NCI-H187 (cell line): Measurements from ENCODE around the gene APOA1.
"Not testable (repeated sequence)": the region's sequence is repeated elsewhere in the genome, so short reads cannot be mapped to it uniquely, and the experiment has no call there.

Experiments used
- DNase-seq, 2 experiments: peaks; one replicate each; lab custom pipeline; 2025; lab: John Stamatoyannopoulos, UW

APOA1 gene

DNA sequence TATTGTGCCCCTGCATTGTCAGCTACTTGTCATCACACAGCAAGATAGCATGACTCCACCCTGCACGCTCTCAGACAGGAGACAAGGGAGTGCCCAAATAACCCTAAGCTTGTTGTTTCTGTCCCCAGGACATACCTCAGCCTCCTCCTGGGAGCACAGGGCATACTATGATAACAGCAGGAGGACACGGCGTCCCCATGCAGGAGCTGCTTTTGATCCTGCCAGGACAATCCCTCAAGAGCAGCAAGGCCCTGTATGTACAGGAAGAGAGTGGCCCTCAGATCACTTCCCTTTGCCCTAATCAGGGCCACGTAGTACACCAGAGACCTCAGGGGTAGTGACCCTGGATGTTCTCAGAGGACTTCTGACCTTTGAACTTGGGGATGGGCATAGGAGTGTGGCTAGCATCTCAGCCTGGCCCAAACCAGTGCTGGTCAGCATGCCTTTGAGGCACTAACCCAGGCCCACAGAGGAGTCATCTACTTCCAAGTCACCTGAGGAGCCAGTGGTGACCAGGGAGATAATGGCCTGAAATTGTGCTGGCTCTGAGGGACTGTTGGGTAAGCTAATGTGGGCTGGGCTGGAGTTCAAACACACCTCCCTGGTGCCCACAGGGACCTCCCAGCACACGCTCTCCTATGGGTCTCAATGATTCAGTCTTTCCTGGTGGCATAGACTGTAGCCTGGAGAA is 23.5 kb downstream of the APOA1 start:
- DNase-seq, result no peak

DNA sequence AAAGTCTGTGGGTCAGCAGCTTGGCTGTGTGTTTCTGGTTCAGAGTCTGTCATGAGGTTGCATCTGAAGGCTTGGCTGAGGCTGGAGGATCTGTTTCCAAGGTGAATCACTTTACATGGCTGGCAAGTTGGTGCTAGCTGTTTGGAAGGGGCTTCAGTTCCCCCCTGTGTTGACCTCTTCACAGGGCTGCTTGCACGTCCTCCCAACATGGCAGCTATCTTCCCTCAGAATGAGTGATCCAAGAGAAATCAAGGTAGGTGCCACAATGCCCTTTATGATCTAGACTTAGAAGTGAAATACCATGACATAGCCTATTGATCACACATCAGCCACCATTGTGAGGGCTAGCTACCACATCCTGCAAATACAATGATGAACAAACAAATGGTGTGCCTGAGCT is 24.3 kb downstream of the APOA1 start:
- DNase-seq, result no peak

DNA sequence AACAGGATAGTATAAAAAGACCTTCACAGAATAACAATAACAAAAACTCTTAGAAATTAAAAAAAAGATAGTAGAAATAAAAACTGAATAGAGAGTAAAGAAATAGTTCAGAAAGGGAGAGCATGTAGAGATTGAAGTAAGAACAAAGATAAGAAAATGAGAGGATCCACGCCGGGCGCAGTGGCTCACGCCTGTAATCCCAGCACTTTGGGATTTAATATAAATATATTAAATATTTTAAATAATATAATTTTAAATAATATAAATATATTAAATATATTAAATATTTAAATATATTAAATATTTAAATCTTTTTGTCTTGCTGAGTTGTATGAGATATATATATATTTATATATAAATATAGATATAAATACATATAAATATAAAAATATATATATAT is 25.3 kb downstream of the APOA1 start:
- DNase-seq, result no peak

DNA sequence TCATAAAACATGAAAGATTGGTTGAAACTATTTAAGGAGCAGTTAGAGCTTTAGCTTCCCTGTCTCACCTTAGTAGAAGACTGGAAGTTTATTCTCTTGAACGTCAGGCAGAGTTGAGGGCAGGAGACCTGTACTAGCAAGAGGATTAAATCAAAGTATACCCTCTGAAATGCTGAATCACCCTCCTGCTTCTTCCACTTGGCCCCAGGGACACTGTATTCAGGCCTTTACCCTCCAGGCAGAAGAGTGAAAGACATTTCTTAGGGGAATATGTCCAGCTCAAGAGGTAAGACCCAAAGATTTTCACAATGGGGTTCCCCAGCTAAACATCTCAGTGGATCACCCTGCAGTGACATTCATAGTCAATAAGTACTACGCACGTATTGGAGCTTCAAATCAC is 26.2 kb downstream of the APOA1 start:
- DNase-seq, result no peak

DNA sequence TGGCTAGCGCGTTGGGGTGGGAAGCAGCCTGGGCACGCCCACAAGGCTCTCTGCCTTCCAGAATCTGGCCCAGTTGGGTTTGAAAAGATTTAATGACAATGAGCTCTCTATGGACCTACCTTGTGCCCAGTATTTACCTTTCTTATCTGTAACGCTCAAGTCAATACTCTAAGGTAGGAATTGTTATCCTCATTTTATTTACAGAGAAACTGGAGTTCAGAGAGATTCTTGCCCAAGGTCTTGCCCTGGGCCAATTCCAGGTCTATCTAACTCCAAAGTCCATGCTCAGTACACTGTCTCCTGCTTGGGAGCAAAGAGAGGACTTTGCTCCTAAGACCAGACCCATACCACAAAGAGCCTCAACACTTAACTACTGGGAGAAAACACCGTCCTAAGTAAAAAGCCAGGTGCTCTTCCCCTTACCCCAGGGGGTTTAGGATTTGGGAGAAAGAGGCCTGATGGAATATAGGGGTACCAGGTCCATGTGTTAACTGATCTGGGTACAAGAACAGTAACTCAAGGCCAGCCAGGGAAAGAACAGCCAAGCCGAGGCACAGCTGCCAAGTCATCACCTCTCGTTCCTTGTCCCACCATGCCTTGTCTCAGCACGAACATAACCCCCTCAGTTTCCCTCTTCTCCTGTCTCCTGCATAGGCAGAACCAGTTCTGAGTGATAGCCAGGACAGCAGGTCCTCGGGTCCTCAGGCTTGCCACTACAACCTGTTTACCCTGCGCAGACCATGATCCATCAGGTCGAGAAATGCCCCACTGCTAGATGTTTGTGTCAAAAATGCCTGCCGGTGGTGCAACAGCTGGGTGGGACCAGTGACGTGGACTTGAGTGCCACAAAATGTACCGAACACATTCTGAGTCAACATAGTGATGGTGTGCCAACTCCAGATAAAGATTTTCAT is 28.9 kb downstream of the APOA1 start:
- DNase-seq, result no peak

DNA sequence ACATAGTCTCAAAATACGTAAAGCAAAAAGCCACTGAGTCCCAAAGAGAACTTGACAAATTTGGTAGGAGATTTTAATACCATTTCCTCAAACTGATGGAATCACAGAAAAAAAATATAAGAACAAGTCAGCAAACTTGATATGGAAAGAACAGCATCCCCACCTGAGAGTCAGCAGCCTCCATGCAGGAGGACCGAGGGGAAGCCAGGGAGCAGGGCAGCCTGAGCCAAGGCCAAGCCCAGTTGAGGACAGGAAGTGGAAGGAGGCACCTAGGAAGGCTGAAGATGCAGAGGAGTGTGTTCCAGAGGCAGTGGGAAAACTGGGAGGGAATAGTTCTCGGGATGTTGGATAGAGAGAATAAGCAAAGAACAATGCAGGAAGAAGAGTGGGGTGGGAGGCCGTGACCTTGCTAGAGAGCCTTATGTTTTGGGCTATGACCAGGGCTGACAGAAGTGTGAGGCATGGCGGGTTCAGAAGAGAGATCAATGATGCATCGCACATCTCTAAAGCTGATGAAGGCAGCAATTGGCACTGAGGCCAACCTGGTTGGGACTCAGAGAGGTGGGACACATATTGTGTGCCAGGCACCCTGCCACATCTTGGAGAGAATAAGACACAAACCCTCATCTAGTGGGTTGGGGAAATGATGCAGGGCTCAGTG is 29.7 kb downstream of the APOA1 start:
- DNase-seq, result no peak

DNA sequence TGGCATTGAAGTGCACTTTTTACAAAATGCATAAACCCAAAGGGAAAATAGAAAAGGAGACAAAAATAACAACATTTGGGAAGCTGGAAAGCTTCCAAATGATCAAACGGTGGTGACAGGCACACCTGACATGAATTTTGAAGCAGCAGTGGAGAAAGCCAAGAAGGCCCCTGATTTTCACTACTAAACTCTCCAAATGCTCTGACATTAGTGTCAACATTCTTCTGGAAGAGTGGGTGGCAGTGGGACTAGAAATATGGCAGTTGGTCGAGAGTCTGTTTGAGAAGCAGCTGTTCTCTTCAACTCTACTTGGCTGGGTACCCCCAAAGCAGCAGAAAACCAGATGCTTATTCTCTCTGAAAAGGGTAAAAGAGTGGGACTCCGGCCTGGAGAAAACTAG is 33.4 kb downstream of the APOA1 start:
- DNase-seq, result no peak

DNA sequence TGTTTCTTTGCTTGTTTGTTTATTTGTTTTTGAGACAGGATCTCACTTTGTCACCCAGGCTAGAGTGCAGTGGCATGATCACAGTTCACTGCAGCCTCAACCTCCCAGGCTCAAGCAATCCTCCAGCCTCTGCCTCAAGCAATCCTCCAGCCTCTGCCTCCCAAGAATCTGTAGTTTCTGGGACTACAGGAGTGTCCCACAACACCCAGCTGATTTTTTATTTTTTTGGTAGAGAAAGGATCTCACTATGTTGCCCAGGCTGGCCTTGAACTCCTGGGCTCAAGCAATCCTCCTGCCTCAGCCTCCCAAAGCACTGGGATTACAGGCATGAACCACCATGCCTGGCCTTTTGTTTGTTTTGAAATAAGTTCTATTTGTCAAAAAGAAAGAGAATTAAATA is 35.8 kb downstream of the APOA1 start:
- DNase-seq, result not testable (repeated sequence)

DNA sequence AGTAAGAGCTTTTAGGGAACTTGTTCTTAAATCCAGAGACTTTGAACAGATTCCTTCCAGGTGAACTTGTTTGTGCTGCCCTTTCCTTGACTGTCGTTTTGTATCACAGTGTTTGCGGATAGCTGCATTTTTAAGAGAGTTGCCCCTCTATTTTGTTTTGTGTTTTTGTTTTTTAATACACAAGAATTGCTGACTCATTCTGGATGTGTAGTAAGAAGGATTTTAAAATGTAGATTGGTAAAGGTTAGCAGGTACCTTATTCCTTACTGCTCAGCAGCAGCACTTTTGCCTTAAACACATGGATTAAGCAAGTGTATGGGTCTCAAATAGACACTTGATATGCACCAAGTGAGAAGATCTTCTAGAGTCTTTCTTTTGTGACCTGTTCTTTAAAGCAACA is 36.8 kb downstream of the APOA1 start:
- DNase-seq, result no peak

DNA sequence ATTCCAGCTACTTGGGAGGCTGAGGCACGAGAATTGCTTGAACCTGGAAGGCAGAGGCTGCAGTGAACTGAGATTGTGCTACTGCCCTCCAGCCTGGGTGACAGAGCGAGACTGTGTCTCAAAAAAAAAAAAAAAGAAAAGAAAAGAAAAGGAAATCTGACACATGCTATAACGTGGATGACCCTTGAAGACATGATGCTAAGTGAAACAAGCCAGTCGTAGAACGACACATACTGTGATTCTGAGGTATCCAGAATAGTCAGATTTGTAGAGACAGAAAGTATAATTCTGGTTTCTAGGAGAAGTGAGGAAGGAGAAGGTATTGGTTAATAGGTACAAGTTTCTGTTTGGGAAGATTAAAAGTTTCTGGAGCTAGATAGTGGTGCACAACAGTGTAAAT is 39.1 kb downstream of the APOA1 start:
- DNase-seq, result no peak

DNA sequence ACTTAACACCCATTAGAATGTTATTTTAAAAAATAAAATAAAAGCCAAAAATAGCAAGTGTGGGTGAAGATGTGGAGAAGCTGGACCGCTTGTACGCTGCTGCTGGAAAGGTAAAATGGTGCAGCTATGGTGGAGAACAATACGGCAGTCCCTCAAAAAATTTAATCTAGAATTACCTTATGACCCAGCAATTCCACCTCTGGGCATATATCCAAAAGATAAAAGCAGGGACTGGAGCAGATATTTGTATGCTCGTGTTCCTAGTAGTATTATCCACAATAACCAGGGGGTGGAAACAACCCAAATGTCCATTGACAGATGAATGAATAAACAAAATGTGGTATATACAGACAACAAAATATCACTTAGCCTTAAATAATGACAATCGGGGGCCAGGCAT is 39.6 kb downstream of the APOA1 start:
- no peak for DNase-seq

DNA sequence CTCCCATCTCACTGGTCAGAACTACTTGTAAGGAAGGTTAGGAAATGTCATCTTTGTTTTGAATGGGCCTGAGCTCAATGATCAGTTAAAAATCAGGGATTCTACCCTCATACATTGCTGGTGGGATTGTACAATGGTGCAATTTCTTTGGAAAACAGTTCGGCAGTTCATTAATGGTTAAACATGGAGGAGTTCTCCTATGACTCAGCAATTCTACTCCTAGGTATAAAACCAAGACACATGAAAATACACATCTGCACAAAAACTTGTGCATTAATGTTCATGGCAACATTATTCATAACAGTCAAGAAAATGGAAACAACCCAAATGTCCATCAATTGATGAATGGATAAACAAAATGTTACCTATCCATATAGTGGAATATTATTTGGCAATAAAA is 40.9 kb downstream of the APOA1 start:
- DNase-seq, result no peak

DNA sequence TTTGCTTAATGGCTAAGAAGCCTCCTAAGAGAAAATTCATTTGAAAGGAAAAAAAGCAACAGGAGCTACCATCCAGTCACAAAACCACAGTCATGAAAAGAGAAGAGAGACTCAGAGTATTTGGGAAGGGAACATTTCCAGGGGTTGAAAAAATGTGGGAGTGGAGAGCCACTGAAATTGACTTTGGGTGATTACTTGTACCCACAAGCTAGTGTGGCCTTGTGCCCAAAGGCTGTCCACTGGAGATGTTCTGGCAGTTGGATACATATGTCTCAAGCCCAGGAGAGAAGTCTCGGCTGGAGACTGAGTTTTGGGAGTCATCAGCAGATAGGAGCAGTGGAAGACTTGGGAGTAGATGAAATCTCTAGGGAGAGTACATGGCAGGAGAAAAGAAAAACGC is 42.6 kb downstream of the APOA1 start:
- DNase-seq, result no peak

DNA sequence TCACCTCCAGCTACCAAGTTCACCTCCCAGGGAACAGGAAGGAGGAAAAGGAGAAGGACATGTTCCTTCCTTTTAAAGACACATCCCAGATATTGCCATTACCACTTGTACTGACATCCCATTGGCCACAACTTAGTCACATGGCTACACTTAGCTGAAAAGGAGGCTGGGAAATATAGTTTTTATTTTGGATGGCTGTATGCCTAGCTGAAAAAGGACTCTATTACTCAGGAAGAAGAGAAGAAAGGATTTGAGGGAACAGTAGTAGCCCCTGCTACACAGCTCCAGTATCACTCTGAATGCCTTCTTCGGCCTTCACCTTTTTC is 43.7 kb downstream of the APOA1 start:
- no peak for DNase-seq

DNA sequence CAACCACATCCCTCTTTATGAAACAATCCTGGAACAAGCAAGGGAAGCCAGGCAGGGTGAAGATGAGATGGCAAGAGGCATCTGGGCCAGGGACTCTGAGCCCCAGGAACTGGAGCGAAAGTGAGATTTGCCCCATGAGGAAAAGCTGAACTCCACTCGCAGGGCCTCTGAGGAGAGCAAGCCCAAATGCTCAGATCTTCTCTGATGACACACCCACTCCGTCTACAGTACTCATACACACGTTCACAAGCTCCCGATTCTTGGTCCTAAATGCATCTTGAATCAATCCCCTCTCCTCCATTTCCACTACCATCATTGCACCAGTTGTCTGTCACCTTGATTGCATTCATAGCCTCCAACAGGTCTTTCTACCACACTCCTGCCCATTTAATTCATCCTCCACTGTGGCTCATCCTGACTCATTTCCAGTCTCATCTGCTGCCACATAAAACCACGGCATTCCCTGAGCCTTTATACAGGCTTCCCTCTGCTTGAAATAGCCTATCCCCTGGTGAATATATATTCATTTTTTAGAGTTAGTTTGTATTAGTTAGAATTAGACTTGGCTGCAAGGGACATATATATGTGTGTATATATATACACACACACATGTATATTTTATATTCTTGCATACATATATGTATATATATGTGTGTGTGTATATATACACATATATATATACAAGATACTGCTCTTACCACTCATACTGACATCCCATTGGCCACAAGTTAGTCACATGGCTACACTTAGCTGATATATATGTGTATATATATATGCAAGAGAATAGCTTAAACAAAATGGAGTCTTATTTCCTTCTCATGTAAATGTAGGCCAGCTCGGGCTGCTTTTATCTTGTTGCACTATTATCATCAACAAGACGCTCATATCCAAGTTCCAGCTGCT is 44.3 kb downstream of the APOA1 start:
- DNase-seq, result no peak

DNA sequence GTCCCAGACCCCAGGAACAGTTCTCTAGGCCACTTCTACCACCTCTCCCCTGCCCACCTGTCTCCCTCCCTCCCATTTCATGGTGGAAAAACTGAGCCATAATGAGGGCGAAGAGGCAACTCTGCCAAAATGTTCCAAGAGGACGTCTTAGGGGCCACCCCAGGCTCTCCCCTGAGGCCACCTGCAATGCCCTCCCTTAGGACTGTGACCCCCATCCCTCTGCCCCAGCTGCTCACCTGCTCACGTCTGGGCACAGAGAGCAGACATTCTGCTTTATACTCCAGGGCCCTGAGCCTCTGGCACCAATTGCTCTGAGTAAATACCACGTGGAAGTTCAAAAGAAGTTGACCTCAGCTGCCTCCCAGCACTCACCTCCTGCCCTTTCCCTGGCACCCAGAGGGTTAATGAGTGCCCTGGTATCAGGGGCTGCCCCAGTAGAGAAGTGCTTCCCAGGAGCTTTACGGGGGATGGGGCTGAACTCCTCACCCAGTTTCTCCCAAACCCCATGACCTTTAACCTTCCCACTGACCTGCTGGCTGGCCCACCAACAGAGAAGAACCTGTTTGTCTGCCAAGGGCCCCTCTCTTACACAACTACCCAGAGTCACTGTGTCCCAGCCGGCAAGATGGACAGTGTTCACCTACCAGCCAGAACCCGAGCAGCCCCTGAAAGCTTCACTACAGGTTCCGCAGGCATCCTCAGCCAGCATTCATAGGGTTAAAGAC is 45.1 kb downstream of the APOA1 start:
- DNase-seq, result no peak

DNA sequence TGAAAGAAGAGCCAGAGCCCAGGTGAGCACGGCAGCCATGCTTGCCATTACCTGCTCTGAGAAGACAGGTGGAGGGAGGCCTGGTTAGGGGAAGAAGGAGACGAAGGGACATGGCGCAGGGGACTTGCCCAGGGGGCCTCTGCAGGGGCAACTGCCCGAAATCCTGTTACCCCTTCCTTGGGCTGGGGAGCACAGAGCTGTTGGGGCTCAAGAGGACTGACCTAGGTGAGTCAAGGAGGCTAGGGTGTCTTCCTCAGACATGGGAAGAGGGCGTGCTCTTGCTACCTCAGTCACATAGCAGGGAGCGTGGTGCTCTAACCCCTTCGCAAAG is 45.6 kb downstream of the APOA1 start, which contains the start of gene APOA5:
APOA5 (minus strand) TSS at position 67 of the 331 bp plus-strand sequence; CDS start at position 48, 19 bp downstream.
- DNase-seq, result no peak

DNA sequence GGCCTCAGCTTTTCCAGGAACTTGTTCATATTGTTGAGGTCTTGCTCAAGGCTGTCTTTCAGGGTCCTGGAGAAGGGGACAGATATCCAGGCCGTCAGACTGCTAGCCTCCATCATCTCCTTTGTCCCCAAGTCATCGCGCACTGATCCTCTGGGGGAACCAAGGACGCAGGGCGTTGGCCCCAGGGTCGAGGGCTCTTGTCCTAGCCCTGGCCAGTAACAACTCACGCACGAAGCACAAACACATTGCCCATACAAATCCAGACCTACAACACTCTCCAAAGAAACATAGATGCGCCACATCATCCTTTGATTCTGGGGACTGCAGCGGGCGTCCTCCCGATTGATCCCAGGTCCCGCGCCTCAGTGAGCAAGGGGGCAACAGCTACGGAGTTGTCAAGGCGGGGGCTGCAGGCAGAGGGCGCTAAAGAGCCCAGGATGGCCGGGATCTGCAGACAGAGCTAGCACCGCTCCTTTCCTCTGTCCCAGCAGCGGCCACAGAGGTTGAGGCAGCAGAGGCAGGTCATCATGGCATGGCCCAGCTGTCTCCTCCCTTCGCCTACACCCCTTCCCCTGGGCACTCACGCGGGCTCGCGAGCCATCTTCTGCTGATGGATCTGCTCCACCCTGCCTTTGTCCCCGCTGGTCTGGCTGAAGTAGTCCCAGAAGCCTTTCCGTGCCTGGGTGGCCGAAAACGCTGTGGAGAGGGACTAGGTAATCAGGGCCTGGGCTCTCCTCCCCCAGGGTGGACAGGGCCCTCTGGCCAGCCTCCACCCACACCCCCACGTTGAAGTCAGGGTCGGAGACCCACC is 46.2 kb downstream of the APOA1 start:
- DNase-seq, result peak in 1 of 2 experiments; percentile 44

DNA sequence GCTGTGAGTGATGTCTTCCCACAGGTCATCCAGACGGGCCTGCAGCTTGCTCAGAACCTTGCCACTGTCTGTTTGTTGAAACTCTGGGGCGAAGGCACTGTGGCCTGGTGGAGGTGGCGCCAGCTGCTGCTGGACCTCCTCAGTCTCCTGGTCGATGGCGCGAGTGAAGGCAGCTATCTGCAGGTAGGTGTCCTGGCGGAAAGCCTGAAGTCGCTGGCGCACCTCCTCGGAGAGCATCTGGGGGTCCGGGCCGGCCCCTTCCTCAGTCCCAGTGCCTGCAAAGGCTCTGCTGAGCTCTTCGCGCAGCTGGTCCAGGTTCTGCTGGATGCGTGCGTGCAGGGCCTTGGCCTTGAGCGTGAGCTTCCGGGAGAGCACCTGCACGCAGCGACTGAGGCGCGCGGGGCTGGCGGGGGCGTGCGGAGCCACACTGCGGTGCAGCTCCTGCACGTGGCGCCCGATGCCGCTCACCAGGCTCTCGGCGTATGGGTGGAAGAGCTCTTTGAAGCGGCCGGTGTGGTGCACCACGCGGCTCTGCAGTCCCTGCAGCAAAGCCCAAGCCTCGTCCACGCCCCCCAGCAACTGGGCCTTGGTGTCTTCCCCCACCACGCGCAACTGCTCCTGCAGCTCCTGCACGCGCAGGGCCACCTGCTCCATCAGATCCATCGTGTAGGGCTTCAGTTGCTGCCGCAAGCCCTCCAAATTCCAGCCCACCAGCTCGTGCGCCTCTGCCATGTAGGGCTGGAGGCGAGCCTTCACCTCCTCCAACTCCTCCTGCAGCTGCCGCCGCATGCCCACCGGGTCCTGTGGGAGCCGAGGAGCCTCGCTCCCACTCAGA is 47.0 kb downstream of the APOA1 start:
- DNase-seq, result no peak

DNA sequence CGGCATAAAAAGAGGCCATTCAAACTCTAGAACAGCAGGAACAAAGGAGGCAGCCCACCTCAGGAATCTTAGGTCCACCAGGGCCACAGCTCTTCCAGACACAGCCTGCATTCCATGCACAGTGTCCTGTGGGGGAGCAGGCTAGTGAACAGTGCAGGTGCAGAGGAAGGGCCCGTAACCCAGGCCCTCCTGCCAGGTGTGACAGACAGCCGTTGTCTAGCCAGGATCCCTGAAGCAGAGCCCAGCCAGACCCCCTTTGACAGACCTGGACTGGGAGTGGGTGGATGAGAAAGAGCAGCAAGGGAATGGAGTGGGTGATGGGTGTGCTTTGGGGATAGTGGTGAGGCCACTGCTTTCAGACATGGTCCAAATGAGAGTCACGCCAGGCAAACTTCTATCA is 48.4 kb downstream of the APOA1 start:
- no peak for DNase-seq
